Mesenchymal stem cell (in vitro differentiated cells and primary cell): Measurements from ENCODE around the gene CCDC152.

Experiments used
- DNase-seq: peaks from one replicate; pipeline ENCODE4 v3.0.0-alpha.2; 2013
- H2AFZ ChIP-seq: one replicate; pipeline ENCODE4 v1.6.1; 2013; ENCODE audit warnings: low read depth, mild to moderate bottlenecking, control low read depth, inconsistent platforms, low read length, moderate library complexity
- H2AK5ac ChIP-seq: 2 replicates; pipeline ENCODE4 v1.6.1; 2013; ENCODE audit warnings: low read length, moderate library complexity, mild to moderate bottlenecking, inconsistent platforms; ENCODE audit not compliant: severe bottlenecking
- H2BK120ac ChIP-seq: one replicate; pipeline ENCODE4 v1.6.1; 2013; ENCODE audit warnings: low read depth, mild to moderate bottlenecking, inconsistent platforms, low read length, moderate library complexity
- H2BK12ac ChIP-seq, 2 experiments: one replicate each; pipeline ENCODE4 v1.6.1; 2013; ENCODE audit warnings: inconsistent platforms in 2 of 2, low read length in 2 of 2, mild to moderate bottlenecking in 2 of 2, moderate library complexity in 2 of 2, control low read depth in 1 of 2
- H2BK15ac ChIP-seq: one replicate; pipeline ENCODE4 v1.6.1; 2013; ENCODE audit warnings: mild to moderate bottlenecking, low read depth, inconsistent platforms; ENCODE audit not compliant: poor library complexity, severe bottlenecking
- H2BK5ac ChIP-seq: 2 replicates; pipeline ENCODE4 v1.6.1; 2013; ENCODE audit warnings: low read depth, mild to moderate bottlenecking, low read length, control low read depth, inconsistent platforms; ENCODE audit not compliant: poor library complexity, severe bottlenecking
- H3K14ac ChIP-seq, 2 experiments: one replicate each; pipeline ENCODE4 v1.6.1; 2013; ENCODE audit warnings: inconsistent platforms in 2 of 2, low read length in 2 of 2, control low read depth in 1 of 2, mild to moderate bottlenecking in 1 of 2, moderate library complexity in 1 of 2
- H3K18ac ChIP-seq, 2 experiments: one replicate each; pipeline ENCODE4 v1.6.1; 2013; ENCODE audit warnings: inconsistent platforms in 2 of 2, low read length in 2 of 2, control low read depth in 1 of 2, low read depth in 1 of 2, mild to moderate bottlenecking in 1 of 2
- H3K23ac ChIP-seq, 2 experiments: one replicate each; pipeline ENCODE4 v1.6.1; 2013; ENCODE audit warnings: inconsistent platforms in 2 of 2, low read length in 2 of 2, mild to moderate bottlenecking in 2 of 2, moderate library complexity in 2 of 2, control low read depth in 1 of 2
- H3K27ac ChIP-seq: 2 replicates; pipeline ENCODE4 v1.5.1; 2013; ENCODE audit warnings: mild to moderate bottlenecking, moderate library complexity, low read length, control low read depth, inconsistent platforms; ENCODE audit not compliant: poor library complexity, severe bottlenecking
- H3K27me3 ChIP-seq, 2 experiments: 2 replicates each; pipeline versions ENCODE4 v1.6.1 to v1.7.0; 2013; ENCODE audit warnings: low read length in 2 of 2, mild to moderate bottlenecking in 2 of 2, moderate library complexity in 2 of 2, control low read depth in 1 of 2, inconsistent platforms in 1 of 2; ENCODE audit not compliant: control insufficient read depth in 1 of 2, insufficient read depth in 1 of 2
- H3K36me3 ChIP-seq, 2 experiments: 2 replicates each; pipeline versions ENCODE4 v1.6.1 to v1.7.0; 2013; ENCODE audit warnings: low read length in 2 of 2, control low read depth in 1 of 2, inconsistent platforms in 1 of 2, low read depth in 1 of 2, mild to moderate bottlenecking in 1 of 2; ENCODE audit not compliant: insufficient read depth in 2 of 2, control insufficient read depth in 1 of 2
- H3K4ac ChIP-seq, 2 experiments: one replicate each; pipeline ENCODE4 v1.6.1; 2013; ENCODE audit warnings: inconsistent platforms in 2 of 2, low read length in 2 of 2, mild to moderate bottlenecking in 2 of 2, moderate library complexity in 2 of 2, control low read depth in 1 of 2, low read depth in 1 of 2
- H3K4me1 ChIP-seq: 2 replicates; pipeline ENCODE4 v1.6.1; 2013; ENCODE audit warnings: low read depth, low read length, control low read depth; ENCODE audit not compliant: control insufficient read depth, insufficient read depth
- H3K4me2 ChIP-seq: 2 replicates; pipeline ENCODE4 v1.6.1; 2013; ENCODE audit warnings: low read length, mild to moderate bottlenecking, inconsistent platforms; ENCODE audit not compliant: poor library complexity, severe bottlenecking
- H3K4me3 ChIP-seq, 2 experiments: 2 replicates each; pipeline versions ENCODE4 v1.5.1 to v1.7.0; 2013; ENCODE audit warnings: low read length in 2 of 2, mild to moderate bottlenecking in 2 of 2, control low read depth in 1 of 2, low read depth in 1 of 2; ENCODE audit not compliant: insufficient read depth in 1 of 2
- H3K79me1 ChIP-seq: replicated peaks from 2 replicates; pipeline ENCODE4 v1.6.1; 2013; ENCODE audit warnings: mild to moderate bottlenecking, control low read depth, low read length, inconsistent platforms; ENCODE audit not compliant: poor library complexity, severe bottlenecking
- H3K9ac ChIP-seq: 2 replicates; pipeline ENCODE4 v1.7.0; 2013; ENCODE audit warnings: mild to moderate bottlenecking, low read length, moderate library complexity
- H3K9me3 ChIP-seq: 2 replicates; pipeline ENCODE4 v1.7.0; 2013; ENCODE audit warnings: mild to moderate bottlenecking, low read length; ENCODE audit not compliant: control insufficient read depth
- H4K8ac ChIP-seq: one replicate; pipeline ENCODE4 v1.6.1; 2013; ENCODE audit warnings: inconsistent platforms, mild to moderate bottlenecking, low read length, moderate library complexity
- H4K91ac ChIP-seq: one replicate; pipeline ENCODE4 v1.6.1; 2013; ENCODE audit warnings: mild to moderate bottlenecking, low read length, inconsistent platforms
- WGBS: methylation state at CpG from one replicate; pipeline ENCODE4 v1.1.7; 2013; ENCODE audit warnings: mixed read lengths; 5-methylcytosine and 5-hydroxymethylcytosine counted together

CCDC152 gene

GRCh38 chr5:42836070-42836769, 79.6 kb downstream of the CCDC152 start:
- H4K8ac ChIP-seq = no peak overlapping the region
- H3K4ac ChIP-seq = no peak overlapping the region
- no peak overlapping the region for H2BK15ac ChIP-seq
- no peak overlapping the region for H2AK5ac ChIP-seq
- no peak overlapping the region for H3K23ac ChIP-seq
- no peak overlapping the region for H2AFZ ChIP-seq
- H3K4me2 ChIP-seq = no peak overlapping the region
- DNase-seq = no peak
- no peak overlapping the region for H3K9ac ChIP-seq
- H2BK12ac ChIP-seq = no peak overlapping the region
- peaks cover 2% of the 10 kb centered on the region for H3K4me1 ChIP-seq
- H3K4me3 ChIP-seq = no peak overlapping the region
- H3K9me3 ChIP-seq = peaks cover 3% of the 10 kb centered on the region
- H3K27me3 ChIP-seq = no peaks in the 10 kb centered on the region
- no peak overlapping the region for H3K27ac ChIP-seq
- H4K91ac ChIP-seq = no peak overlapping the region
- 95% methylated on average over 25 of the region's 25 CpGs for WGBS
- no peak overlapping the region for H3K14ac ChIP-seq
- no peaks in the 10 kb centered on the region for H3K79me1 ChIP-seq
- no peak overlapping the region for H3K18ac ChIP-seq
- H2BK5ac ChIP-seq = no peak overlapping the region
- H3K36me3 ChIP-seq = no peaks in the 10 kb centered on the region
- H2BK120ac ChIP-seq = no peak overlapping the region

GRCh38 chr5:42837601-42838000, 81.0 kb downstream of the CCDC152 start:
- whole genome bisulfite sequencing = 88% methylated on average over 1 of the region's 3 CpGs
- H2AFZ ChIP-seq = no peak overlapping the region
- H3K79me1 ChIP-seq = no peaks in the 10 kb centered on the region

GRCh38 chr5:42839196-42839595, 82.6 kb downstream of the CCDC152 start:
- no peak overlapping the region for H3K18ac ChIP-seq
- peaks cover 3% of the 10 kb centered on the region for H3K9me3 ChIP-seq
- H4K8ac ChIP-seq = no peak overlapping the region
- DNase-seq = no peak
- no peak overlapping the region for H2AFZ ChIP-seq
- peak overlapping the region; percentile 48 for H3K9ac ChIP-seq
- peaks cover 2% of the 10 kb centered on the region for H3K4me1 ChIP-seq
- H3K27ac ChIP-seq = no peak overlapping the region
- no peak overlapping the region for H2AK5ac ChIP-seq
- no peaks in the 10 kb centered on the region for H3K36me3 ChIP-seq
- no peak overlapping the region for H3K4me3 ChIP-seq
- no peak overlapping the region for H2BK120ac ChIP-seq
- H3K14ac ChIP-seq = no peak overlapping the region
- H2BK15ac ChIP-seq = no peak overlapping the region
- H3K23ac ChIP-seq = no peak overlapping the region
- no peak overlapping the region for H3K4ac ChIP-seq
- no peak overlapping the region for H2BK12ac ChIP-seq
- WGBS = 86% methylated on average over 1 of the region's 3 CpGs
- no peaks in the 10 kb centered on the region for H3K79me1 ChIP-seq
- H2BK5ac ChIP-seq = no peak overlapping the region
- no peak overlapping the region for H3K4me2 ChIP-seq
- no peaks in the 10 kb centered on the region for H3K27me3 ChIP-seq
- H4K91ac ChIP-seq = no peak overlapping the region

More at GRCh38 chr5:42837601-42838000, 81.0 kb downstream of the CCDC152 start:
- no peak overlapping the region for H2BK15ac ChIP-seq
- peaks cover 2% of the 10 kb centered on the region for H3K4me1 ChIP-seq
- H3K18ac ChIP-seq = no peak overlapping the region
- no peak overlapping the region for H3K27ac ChIP-seq
- no peak overlapping the region for H2AK5ac ChIP-seq
- no peaks in the 10 kb centered on the region for H3K36me3 ChIP-seq
- no peak overlapping the region for H3K14ac ChIP-seq
- DNase-seq = no peak
- H4K91ac ChIP-seq = no peak overlapping the region
- H3K4me3 ChIP-seq = no peak overlapping the region
- no peak overlapping the region for H2BK12ac ChIP-seq
- H3K9me3 ChIP-seq = peaks cover 3% of the 10 kb centered on the region
- H3K4me2 ChIP-seq = no peak overlapping the region
- H2BK5ac ChIP-seq = no peak overlapping the region
- H3K27me3 ChIP-seq = no peaks in the 10 kb centered on the region
- H3K4ac ChIP-seq = no peak overlapping the region
- no peak overlapping the region for H4K8ac ChIP-seq
- no peak overlapping the region for H3K23ac ChIP-seq
- H3K9ac ChIP-seq = no peak overlapping the region
- no peak overlapping the region for H2BK120ac ChIP-seq

GRCh38 chr5:42840269-42840668, 83.7 kb downstream of the CCDC152 start:
- Histone ChIP-seq H3K79me1 (no peaks in the 10 kb centered on the region), H3K4me3 (no peak overlapping the region), H3K18ac (peak overlapping the region in 1 of 2 experiments; percentile 81), H2AK5ac (no peak overlapping the region), H4K8ac (no peak overlapping the region), H3K9me3 (no peaks in the 10 kb centered on the region), H3K14ac (no peak overlapping the region), H2BK5ac (no peak overlapping the region), H3K4me2 (no peak overlapping the region), H3K4me1 (peaks cover 2% of the 10 kb centered on the region), H3K36me3 (no peaks in the 10 kb centered on the region), H3K27me3 (no peaks in the 10 kb centered on the region), H2BK15ac (peak overlapping the region; percentile 6), H2BK12ac (peak overlapping the region in 1 of 2 experiments; percentile 83), H3K23ac (no peak overlapping the region), H4K91ac (no peak overlapping the region), H3K9ac (peak overlapping the region; percentile 48), H3K4ac (peak overlapping the region in 1 of 2 experiments; percentile 50), H2AFZ (no peak overlapping the region), H3K27ac (no peak overlapping the region), H2BK120ac (no peak overlapping the region)
- 48% methylated on average over 6 of the region's 6 CpGs for WGBS
- DNase-seq = peak; percentile 72
